Stimulated activated CD4-positive, alpha-beta T cell treated with anti-CD3 and anti-CD28 coated beads, Interleukin-12 subunit alpha, Interleukin-12 subunit beta, amount 100 ng/mL, for 4 hours (primary cell): ENCODE results near the gene KRTAP2-4.

ENCODE experiments used
- DNase-seq: peaks from one replicate; pipeline ENCODE4 v3.0.0-alpha.2; 2020

The KRTAP2-4 gene

DNA sequence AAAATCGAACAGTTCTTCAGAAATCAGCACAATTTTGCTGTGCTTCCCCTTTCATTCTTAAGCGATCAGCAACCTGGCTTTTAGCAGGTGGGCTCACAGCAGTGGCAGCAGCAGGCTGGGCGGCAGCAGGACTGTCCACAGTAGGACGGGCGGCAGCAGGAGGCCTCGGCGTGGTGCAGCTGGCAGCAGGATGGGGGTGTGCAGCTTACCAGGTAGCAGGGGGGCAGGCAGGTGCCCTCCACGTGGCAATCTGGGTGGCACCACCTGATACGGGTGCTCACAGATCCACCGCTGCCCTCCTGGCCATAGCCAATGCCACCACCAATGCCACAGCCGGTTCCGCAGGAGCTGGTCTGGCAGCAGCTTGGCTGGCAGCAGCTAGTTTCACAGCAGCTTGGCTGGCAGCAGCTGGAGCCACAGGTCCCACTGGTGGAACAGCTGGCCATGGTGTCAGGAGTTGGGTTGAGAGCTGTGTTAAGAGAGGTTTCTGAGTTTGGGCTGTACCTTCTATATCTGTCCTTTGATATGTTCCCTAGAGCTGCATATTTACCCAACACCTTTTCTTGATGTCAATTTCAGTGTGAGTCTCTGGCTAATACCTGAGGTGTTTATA, 35.9 kb downstream of the KRTAP2-4 start, which contains the start of gene KRTAP1-4:
Gene KRTAP1-4 (minus strand): TSS at position 563 of the 613 bp plus-strand sequence. CDS start 117 bp downstream, at position 446.
- no peak for DNase-seq

DNA sequence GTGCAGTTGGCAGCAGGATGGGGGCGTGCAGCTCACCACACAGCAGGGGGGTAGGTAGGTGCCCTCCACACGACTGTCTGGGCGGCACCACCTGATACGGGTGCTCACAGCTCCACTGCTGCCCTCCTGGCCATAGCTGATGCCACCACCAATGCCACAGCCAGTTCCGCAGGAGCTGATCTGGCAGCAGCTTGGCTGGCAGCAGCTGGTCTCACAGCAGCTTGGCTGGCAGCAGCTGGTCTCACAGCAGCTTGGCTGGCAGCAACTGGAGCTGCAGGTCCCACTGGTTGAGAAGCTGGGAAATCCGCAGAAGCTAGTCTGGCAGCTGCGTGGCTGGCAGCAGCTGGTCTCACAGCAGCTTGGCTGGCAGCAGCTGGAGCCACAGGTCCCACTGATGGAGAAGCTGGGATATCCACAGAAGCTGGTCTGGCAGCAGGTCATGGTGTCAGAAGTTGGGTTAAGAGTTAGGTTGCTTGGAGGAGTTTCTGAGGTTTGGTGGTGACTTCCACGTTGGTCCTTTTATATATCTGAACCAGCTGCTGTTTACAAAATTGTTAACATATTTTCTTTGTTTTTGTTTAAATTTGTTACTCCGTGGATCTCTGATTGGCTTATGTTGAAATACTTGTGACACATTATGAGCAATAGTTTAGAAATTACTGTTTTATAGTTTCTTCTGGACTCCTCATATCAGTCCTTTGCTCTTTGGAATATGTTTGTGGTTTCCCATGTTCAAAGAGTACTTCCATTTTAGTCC, 38.8 kb downstream of the KRTAP2-4 start, which contains the start of gene KRTAP1-5:
Gene KRTAP1-5 (minus strand): TSS at position 494 of the 757 bp plus-strand sequence. CDS start 53 bp downstream, at position 441.
- DNase-seq = no peak

DNA sequence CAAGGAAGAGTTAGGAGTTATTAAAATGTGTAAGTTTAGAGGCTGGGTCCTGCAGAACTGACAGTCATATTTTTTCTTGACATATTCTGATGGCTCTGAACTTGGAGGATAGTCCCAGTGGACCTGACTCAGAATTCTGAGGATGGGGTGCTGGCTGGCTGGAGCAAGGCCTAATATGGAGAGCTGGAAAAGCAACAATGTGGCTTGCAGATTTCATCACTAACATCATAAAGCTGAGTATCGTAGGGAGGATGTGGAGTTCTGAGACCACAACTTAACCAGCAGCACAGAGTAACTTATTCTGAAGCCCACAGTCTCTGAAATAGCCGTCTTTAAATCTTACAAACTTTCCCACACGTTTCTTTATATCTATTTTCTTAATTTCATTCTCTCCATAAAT, 41.0 kb downstream of the KRTAP2-4 start:
- DNase-seq = no peak

- DNase-seq = no peak
These were observed 45.3 kb downstream of the KRTAP2-4 start for GRCh38 chr17:41020336-41020735.

DNA sequence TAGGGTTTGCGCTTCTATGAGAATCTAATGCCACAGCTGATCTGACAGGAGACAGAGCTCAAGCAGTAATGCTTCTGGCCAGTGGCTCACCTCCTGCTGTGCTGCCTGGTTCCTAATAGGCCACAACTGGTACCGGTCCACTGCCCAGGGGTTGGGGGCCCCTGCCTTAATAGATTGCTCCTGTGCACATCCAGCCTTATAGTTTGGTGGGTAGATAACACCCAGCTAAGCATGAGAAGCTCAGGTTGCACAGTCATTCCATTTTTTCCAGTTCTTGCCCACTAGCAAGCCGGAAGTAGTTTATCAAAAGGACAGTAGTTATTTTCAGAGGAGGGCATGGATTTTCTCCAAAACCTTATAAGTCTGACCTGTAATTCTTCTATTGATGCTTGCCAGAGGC, 46.3 kb downstream of the KRTAP2-4 start:
- no peak for DNase-seq

DNA sequence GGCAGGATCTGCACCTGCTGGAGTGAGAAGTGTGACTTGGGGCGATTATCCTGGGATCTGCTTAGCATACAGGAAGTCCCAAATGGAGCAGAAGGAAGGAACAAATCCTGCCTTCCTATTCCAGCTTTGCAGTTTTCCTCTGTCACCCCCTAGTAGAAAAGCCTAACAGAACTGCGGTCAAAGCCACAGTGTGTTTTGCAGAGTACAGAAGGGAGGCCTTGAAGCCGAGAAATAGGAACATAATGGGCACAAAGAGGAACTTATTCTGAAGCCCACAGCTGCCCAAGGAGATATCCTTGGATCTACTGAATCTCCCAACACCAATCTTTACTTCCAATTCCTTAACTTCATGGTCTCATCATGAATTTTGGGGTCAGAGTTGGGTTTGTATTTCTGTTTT, 47.1 kb downstream of the KRTAP2-4 start:
- no peak for DNase-seq

DNA sequence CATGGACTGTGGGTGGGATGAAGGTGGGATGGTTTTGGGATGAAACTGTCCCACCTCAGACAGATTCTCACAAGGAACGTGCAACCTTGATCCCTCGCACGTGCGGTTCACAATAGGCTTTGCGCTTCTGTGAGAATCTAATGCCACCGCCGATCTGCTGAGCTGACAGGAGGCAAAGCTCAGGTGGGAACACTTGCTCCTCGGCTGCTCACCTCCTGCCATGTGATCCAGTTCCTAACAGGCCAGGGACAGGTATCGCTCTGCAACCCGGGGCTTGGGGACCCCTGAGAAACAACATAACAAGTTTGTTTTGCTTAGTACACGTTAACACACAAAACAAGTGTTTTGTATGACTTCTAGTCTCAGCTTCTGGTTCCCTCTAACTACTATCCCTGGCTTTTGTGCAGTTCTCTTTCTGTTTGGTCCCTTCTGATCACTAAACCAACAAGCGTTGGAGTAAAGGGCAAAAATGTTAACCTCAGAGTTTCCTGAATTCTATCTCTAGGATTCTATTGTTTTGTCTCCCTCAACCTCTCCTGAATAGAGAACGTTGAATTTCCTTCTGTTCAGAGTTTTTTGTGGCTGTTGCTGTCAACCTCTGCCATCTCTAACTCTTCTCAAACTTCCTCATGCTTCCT, 49.0 kb downstream of the KRTAP2-4 start:
- DNase-seq = no peak

GRCh38 chr17:41015454-41015853, 50.2 kb downstream of the KRTAP2-4 start:
- DNase-seq = no peak
